GM21360 (cell line): ENCODE data around the gene DPP10.
"Not testable (repeated sequence)": the region's sequence is repeated elsewhere in the genome, so short reads cannot be mapped to it uniquely, and the experiment has no call there.

ENCODE experiments used
- ATAC-seq: cut with Tn5 transposase; IDR thresholded peaks from one replicate; pipeline ENCODE4 v1.9.1; 2021; ENCODE audit warnings: mild to moderate bottlenecking, moderate library complexity; ENCODE audit not compliant: unreplicated experiment

DPP10 gene

DNA sequence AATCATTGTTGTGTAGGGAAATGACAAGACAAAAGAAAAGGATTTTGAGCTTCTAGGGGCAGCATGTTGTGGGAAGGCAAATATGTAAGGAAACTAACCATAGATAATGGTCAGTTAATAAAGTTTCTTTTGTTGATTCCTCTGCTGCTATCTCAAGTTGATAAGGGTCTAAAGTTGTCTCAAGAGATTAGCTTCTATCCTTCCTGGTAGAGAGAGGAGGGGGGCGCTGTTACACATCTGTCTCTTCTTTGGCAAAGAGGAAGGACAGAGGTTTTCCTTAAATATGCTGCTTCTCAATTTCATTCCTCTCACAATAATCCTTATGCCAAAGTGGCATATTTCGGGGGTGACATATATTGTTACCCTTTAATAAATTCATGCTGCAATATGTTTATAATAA is 944.0 kb downstream of the DPP10 start:
- ATAC-seq: no peak

DNA sequence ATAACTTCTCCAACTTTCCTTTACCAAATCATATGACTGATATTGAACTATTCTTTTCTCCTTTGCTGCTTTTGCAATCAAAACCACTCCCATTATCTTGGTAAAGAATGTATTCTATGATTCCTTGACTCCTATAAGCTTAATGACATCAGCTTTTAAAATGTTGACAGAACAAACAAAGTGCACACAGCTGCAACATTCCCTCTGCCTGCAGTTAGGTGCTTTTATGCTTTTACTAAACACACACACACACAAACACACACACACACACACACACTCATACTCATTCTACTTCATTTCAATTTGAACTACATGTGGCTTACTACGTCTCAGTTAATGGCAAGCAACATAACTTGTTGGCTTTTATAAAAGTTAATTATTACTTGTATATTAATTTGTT is 946.6 kb downstream of the DPP10 start:
- no peak for ATAC-seq

DNA sequence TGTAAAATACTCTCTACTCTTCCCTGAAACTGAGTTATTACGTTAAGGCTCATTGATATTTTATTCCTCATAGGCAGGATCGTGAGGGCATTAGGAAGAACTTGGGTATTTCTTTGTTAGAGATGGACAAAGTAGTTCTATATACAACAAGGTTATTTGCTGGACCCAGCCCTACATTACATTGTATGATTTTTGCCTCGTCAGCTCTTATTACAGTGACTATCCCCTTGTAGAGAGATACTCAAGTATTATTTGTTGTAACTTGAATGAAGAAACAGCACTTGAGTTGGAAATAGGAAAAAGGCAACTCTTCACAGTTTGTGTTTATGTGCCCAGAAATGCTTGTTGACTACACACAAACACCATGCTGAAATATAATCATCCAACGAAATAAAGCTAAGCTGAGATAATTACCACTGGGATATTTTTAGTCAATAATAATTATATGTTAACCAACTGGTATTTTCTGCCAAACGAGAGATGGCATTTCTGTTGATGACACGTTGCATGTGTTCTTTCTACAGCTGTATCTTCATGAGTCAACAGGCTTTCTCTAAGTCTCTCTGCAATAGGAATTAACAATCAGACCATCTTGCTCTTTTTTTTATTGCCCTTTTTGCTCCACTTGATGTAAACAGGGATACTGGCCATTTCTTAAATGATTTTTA is 947.6 kb downstream of the DPP10 start:
- ATAC-seq: no peak

DNA sequence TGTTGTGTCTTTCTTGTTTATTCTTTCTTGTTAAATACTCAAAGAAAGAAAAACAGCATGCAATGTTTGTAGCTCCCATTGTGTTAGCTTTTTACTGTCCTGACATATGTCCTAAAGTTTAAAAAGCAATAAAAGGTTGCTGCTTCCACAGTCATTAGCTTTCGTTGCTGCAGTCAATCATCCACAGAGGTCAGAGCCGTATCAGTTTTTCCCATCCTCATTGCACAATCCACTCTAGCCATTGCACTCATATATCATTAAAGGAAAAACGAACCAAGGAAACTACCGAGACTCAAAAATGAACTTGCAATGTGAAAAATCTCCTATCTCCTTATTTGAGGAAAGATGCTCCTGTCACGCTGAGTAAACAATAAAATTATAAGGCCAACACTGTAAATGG is 954.1 kb downstream of the DPP10 start:
- no peak for ATAC-seq

DNA sequence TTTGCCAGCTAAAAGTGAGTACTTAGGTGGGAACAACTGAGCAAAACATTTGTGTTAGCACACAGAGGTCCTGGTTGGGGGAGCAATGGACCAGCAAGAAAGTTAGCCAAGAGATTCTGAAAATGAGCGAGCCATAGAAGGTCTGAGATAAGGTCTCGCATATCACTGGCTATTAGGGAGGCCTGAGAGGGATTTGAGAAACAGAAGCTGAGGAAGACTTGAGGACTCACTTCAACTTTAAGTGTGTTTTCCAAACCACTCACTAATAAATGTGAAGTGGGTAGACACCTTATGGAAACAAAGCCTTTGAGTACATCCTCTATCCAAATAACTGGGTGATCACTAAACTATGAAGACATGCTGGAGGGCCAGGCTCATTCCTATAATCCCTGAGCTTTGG is 958.5 kb downstream of the DPP10 start:
- no peak for ATAC-seq

DNA sequence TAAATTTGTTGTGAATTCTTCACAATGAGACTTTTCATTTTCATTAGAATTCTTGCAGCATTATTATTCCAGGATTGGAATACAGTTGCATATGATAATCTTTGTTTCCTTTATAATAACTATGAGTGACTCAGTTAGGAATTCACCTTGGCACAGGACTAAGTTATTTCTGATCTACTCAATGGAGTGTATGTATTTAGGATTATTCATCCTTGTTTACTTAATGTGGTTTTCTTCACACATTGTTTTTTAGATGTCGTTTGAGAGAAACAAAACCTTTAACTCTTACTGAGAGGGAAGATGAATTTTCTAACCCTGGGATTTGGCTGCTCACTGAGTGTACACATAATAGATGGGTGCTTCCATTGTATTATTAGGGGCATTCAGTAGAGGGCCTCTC is 970.1 kb downstream of the DPP10 start:
- no peak for ATAC-seq

DNA sequence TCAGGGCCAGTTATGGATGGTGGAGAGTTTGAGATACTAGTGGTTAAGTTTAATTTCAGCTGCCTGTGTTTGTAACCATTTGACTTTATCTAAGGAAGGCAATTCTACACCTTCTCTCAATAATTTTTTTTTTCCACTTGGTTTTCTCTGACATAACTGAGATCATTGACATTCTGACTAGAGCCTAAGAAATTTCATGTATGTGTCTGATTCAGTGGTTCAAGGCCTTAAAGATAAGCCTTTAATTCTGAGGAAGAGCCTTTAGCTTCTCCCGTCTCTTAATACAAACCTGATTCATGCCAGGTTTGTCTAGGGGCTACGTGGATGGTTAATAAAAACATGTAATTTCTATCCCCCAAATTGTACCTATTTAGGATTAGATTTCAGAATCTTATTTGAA is 971.4 kb downstream of the DPP10 start:
- no peak for ATAC-seq

DNA sequence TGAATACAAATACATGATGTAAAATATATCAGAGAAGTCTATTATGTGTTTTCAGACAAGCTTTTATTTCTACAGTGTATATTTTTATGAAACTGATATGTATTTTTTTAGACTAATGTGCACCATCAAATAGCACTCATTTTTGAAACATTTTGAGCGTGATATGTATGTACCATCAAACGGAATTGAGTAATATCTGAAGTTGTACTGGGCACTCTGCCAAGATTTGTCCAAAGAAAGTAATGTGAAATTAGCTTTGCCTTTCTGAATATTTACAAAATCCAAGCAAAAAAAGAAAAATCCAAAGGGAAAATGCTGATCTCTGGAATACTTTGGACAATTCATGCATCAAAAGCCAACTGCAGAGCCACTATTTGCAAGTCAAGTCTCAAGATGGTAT is 972.0 kb downstream of the DPP10 start:
- ATAC-seq: no peak

DNA sequence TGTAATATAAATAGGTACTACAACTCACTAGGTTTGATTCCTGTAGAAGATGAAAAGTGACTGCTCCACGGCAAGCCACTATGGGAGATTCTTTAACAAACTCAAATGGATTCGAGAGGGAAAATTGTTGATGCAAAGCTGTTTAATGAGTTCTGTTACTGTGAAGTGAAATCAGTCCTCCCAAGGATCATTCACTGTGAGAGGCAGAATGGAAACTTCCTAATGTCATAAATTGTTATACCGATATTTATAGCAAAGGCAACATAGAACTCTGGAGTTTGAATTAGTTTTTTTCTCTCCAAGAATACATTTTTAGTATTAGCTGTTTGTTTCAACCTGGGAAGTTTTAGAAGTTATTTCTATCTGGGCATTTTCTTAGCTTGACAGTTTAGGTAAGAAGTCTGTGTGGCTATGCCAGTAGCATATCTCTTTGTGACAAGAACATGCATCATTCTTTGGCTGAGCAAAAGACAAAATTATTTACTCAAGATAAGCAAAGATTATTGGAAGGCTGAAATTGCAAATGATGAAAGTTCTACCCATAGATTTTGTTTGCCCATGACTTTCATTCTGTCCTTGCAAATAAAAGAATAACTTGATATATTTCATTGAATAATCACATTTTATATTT is 979.7 kb downstream of the DPP10 start:
- no peak for ATAC-seq

DNA sequence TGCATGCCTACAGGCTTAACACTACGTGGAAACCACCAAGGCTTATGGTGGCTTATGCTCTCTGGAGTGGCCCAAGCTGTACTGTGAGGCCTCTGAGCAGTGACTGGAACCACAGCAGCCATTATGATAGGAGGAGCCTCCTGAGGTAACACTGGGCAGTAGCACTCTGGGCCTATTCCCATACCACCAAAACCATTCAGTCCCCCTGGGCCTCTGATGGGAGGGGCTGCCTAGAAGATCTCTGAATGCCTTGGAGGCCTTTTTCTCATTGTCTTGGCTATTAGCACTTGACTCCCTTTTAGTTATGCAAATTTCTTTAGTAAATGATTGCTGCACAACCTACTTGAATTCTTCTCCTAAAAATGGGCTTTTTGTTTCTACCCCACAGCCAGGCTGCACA is 985.0 kb downstream of the DPP10 start:
- no peak for ATAC-seq

DNA sequence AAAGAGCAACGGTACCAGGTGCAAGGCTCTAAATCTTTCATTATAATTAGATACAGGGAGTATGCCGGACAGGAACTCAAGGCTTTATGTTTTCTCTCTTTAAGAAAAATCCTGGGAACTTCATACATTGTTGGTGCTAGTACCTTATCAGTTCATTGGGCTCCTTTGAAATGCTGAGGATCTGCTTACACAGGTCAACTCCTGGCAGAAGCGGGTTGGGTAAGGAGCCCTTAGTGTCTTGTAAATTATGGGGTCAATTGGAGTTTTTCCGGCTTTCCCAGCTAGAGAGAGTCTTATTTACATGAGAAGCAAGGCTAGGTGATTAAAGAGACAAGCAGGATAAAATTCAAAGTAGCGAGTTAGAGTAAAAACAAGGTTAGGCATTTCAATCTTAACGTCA is 998.3 kb downstream of the DPP10 start:
- ATAC-seq: not testable (repeated sequence)

DNA sequence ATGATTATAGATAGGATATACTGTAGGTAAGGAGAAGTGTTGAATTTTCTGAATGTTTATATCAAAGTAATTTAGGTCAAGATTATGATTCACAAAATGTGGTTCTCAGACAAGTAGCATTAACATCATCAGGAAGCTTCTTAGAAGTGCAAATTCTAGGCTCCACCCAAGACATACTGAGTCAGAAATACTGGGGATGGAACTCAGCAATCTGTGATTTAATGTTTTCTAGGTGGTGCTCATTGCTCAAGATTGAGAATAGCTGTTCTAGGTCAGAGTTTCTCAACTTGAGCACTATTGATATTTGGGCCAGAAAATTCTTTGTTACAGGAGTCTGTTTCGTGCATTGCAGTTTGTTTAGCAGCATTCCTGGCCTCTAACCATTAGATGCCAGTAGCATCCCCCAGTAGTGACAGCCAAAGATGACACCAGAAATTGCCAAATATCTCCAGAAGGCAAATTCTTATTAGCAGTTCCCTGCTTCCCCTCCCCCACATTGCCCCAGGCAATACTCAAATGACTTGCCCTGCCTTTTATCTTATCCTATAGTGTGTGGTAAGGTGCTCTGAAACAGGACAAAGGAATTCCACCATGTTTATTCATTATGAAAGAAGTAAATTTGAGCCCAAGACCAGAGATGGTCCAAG is 1001.2 kb downstream of the DPP10 start:
- no peak for ATAC-seq

DNA sequence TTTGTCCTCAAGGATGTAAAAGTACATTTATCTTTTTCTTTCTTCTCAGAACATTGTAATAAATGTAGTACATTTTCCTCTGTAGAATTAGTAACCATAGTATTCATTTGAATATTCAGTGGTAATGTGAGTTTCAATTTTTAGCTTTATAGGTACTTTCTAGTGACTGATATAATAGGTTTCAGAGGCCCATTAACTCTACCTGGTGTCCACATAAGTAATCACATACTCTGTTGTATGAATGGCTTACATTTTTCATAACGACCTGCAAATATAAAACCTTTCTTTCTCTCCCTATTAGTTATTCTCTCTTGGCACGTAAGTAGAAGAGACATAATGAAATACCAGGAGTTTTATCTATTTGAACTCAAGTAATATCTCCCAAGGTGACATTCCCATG is 1017.6 kb downstream of the DPP10 start:
- no peak for ATAC-seq

DNA sequence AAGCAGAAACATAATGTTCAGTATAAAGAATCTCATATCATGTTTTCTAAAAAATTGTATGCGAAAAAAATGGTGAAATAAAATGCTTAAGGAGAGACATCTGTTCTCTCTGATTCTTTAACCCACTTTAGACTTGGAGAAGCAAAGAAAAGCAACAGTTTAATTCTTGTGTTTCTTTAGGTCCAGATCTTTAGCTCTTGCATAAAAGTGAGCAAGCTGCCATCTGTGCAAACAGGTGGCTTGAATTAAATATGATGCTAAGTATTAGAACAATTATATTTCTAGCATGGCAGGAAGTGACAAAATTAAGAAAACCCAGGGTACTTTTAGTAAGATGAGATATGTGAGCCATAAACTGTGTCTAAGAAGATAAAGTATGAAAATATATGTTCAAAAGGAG is 1038.3 kb downstream of the DPP10 start:
- ATAC-seq: no peak

DNA sequence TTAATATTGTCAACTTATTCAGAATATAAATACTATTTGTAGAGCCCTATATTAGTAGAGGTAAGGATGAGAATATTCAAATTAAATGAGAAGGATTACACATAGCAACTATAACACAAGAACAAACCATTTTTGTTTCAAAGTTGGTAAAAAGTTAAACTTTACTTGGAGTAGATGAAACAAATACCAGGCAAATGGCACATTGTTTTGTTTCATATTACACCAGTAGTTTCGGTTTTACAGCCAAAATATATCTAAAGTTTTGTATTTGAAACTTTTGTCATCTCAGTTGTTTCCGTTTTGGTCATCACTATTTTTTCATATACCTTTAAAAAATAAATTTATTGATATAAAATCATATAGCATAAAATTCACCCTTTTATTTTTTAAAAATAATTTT is 1039.4 kb downstream of the DPP10 start:
- no peak for ATAC-seq

DNA sequence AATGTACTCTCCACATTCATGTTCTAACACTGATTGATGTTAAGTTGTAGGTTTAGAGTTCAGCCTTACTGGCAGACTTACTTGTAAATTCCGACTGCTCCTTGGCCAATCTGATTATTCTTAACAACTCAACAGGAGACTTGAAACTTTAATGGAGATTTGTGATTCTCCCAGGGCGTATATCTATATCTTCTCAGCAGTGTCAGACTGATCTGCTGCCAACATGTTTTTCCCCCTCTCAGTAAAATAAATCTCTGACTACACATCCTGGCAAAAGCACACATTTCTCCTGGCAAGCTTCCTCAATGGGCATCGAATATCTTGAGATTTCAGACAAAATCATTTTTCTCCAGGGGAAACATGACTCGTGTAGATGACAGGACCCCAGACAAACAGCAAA is 1041.2 kb downstream of the DPP10 start:
- ATAC-seq: no peak

DNA sequence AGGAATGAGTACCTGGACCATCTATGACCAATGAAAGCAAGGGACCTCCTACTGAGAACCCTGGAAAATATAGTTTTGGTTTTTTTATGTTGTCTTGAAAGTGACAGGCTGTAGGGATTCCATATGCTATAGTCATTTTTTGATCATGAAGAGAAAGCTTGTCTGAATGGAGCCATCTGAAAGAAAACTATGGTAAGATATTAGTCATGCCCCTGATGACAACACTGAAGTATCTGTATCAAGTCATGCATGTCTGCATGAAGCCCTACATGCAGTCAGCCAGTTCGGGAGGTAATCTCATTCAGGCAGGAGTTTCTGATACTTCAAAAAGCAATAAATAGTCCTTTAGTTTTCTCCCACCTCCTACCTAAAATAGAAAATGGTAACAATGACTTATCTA is 1042.0 kb downstream of the DPP10 start:
- no peak for ATAC-seq

DNA sequence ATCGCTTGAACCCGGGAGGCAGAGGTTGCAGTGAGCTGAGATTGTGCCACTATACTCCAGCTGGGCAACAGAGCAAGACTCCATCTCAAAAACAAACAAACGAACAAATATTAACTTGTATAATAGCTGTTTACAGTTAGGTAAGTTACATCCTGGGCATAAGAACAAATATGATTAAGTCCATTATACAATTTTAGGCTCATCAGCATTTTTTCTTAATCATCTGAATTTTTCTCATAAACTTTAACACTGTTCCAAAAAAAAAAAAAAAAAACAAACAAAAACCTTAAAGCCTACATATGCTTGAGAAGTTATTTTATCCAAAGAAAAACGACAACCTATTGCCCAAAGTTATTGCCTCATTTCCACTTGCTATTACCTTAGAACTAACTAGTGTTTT is 1042.5 kb downstream of the DPP10 start:
- no peak for ATAC-seq

DNA sequence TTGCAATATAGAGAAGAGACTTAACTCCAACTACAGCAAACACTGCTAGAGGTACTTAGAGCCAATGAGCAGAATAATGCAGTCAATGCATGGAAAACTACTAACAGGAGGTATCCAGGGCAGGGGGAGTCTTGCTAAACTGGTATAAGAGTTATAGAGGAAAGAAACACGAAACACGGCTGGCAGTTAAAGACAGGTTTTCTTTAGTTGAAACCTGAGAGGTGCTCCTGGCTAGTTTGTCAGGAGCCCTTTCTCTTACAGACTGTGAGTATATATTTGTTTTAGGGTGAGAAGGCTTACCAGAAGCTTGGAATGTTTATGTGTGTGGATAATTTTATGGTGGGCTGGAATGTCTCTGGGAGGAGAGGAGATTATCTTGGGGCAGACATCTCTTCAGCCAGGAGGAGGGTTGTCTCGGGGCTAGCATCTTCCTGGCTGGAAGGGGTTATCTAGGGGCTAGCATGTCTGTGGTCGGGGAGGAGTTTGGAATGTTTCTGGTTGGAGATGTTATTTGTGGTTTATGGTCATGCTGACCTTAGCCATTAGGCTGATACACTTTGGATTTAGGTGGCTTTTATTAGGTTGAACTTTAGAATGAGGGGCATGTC is 1048.8 kb downstream of the DPP10 start:
- no peak for ATAC-seq

DNA sequence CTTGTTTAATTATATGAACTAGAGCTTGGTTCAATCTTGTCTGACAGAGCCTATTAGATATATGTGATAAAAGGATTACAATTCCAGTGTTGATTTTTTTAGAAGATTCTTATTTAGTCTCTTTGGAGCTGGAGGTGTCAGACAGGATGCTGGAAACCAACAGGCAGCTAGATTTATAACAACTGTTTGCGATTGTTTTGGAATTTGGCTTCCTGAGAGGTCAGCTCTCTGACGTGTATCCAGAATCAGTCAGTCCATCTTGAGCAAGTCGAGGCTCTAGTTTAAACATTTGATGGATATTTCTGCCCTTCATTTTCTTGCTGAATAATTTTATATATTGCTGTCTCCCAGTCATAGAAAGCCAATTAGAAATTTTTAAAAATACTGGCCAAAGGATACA is 1062.9 kb downstream of the DPP10 start:
- no peak for ATAC-seq

DNA sequence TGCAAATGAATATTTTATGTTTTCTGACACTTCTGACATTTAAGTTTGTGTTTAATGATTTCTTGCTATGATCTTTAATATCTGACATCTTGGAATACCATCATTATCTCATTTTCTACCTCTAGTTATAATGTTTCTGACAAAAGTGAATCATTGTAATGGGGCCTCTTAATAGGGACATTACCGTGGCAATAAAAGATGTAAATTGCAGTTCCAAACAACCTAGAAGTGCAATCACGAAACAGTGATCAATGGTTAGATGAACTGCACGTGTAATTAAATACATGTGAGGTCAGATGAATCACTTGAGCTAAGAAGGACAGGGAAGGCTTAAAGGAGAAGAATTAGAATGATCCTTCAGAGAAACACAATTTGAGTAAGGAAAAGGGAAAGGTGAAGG is 1078.3 kb downstream of the DPP10 start:
- no peak for ATAC-seq

DNA sequence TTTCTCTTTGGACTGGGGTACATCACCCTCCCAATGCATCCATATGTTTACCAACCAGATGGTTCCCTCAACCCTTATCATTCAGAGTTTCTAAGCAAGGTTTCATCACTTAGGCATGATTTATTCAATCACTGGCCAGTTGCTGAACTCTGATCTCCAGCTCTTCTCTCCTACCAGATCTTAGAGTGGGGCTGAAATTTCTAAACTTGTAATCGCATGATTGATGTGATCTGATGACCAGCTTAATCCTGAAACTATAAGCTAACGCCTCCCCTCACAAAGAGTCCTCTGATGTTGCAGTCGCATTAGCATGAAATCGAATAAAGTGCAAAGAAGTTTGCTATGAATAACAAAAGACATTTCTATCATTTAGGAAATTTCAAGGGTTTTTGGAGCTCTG is 1082.0 kb downstream of the DPP10 start:
- no peak for ATAC-seq
